Measurements from ENCODE around the gene RALGAPA2. TPM values are rescaled to one million over a fixed set of nuclear protein-coding genes. Genes with fewer than 3 reads are reported as not detected.

RALGAPA2 gene
- polyA plus RNA-seq, 2 of the 4 experiments (the other 2 are of a cell fraction): 4.0 to 4.7 TPM

- DNase-seq (ENCODE audit: low read depth in 1 of 2, low spot score in 1 of 2): no peak
- CTCF ChIA-PET: interaction anchor here (0.9 to 1.0 kb wide), 2 partner anchors 10 to 88 kb away, joined by 3 read pairs; no protein-coding TSS in a partner anchor
- no peak for FAIRE-seq
- TF ChIP-seq, protein P1, sequence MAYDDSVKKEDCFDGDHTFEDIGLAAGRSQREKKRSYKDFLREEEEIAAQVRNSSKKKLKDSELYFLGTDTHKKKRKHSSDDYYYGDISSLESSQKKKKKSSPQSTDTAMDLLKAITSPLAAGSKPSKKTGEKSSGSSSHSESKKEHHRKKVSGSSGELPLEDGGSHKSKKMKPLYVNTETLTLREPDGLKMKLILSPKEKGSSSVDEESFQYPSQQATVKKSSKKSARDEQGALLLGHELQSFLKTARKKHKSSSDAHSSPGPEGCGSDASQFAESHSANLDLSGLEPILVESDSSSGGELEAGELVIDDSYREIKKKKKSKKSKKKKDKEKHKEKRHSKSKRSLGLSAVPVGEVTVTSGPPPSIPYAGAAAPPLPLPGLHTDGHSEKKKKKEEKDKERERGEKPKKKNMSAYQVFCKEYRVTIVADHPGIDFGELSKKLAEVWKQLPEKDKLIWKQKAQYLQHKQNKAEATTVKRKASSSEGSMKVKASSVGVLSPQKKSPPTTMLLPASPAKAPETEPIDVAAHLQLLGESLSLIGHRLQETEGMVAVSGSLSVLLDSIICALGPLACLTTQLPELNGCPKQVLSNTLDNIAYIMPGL (CRISPR knock-in tag; IDR thresholded peaks at IDR 0.05; ENCODE audit: borderline replicate concordance): no peak
- TF ChIP-seq SREBF2 (IDR thresholded peaks at IDR 0.05) (no peak), GATA3 (IDR thresholded peaks at IDR 0.05; ENCODE audit: borderline replicate concordance) (no peak), RARB (CRISPR knock-in tag; IDR thresholded peaks at IDR 0.05) (no peak), TP53 (CRISPR knock-in tag; IDR thresholded peaks at IDR 0.05) (no peak), HOXA7 (CRISPR knock-in tag; IDR thresholded peaks at IDR 0.05) (no peak), CHD2 (IDR thresholded peaks at IDR 0.05; ENCODE audit: low read length, partially characterized antibody) (no peak), RAD21 (conservative IDR thresholded peaks at IDR 0.05 in 1 of 2, IDR thresholded peaks at IDR 0.05 in 1 of 2) (no peak), HOXB13 (CRISPR knock-in tag; IDR thresholded peaks at IDR 0.05; ENCODE audit: low read depth) (no peak), BHLHE40 (IDR thresholded peaks at IDR 0.05; ENCODE audit: low read depth, low read length) (no peak), KDM1A (IDR thresholded peaks at IDR 0.05; ENCODE audit: low read depth) (no peak), POLR2AphosphoS2 (conservative IDR thresholded peaks at IDR 0.05; ENCODE audit: low read length) (no peak)
- TF ChIP-seq, protein P2, sequence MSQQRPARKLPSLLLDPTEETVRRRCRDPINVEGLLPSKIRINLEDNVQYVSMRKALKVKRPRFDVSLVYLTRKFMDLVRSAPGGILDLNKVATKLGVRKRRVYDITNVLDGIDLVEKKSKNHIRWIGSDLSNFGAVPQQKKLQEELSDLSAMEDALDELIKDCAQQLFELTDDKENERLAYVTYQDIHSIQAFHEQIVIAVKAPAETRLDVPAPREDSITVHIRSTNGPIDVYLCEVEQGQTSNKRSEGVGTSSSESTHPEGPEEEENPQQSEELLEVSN (IDR thresholded peaks at IDR 0.05; ENCODE audit: borderline replicate concordance, low read depth): no peak
- TF ChIP-seq, protein P3, sequence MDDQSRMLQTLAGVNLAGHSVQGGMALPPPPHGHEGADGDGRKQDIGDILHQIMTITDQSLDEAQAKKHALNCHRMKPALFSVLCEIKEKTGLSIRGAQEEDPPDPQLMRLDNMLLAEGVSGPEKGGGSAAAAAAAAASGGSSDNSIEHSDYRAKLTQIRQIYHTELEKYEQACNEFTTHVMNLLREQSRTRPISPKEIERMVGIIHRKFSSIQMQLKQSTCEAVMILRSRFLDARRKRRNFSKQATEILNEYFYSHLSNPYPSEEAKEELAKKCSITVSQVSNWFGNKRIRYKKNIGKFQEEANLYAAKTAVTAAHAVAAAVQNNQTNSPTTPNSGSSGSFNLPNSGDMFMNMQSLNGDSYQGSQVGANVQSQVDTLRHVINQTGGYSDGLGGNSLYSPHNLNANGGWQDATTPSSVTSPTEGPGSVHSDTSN (IDR thresholded peaks at IDR 0.05): no peak
- TF ChIP-seq, protein P4, sequence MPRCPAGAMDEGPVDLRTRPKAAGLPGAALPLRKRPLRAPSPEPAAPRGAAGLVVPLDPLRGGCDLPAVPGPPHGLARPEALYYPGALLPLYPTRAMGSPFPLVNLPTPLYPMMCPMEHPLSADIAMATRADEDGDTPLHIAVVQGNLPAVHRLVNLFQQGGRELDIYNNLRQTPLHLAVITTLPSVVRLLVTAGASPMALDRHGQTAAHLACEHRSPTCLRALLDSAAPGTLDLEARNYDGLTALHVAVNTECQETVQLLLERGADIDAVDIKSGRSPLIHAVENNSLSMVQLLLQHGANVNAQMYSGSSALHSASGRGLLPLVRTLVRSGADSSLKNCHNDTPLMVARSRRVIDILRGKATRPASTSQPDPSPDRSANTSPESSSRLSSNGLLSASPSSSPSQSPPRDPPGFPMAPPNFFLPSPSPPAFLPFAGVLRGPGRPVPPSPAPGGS (IDR thresholded peaks at IDR 0.05): no peak
- TF ChIP-seq, protein P5, sequence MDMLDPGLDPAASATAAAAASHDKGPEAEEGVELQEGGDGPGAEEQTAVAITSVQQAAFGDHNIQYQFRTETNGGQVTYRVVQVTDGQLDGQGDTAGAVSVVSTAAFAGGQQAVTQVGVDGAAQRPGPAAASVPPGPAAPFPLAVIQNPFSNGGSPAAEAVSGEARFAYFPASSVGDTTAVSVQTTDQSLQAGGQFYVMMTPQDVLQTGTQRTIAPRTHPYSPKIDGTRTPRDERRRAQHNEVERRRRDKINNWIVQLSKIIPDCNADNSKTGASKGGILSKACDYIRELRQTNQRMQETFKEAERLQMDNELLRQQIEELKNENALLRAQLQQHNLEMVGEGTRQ (IDR thresholded peaks at IDR 0.05): no peak
- no peak overlapping the region for H3K4me3 ChIP-seq
- H3K27ac ChIP-seq: no peak overlapping the region
- H3K4me2 ChIP-seq: no peak overlapping the region
- no peak for ATAC-seq
- 9% methylated on average over 2 of the region's 2 CpGs for WGBS (ENCODE audit: missing lambda C conversion rate)
- POLR2A ChIA-PET: no interaction called here
- no peaks in the 10 kb centered on the region for H3K9me3 ChIP-seq
- no peaks in the 10 kb centered on the region for H3K4me1 ChIP-seq
These were observed 24.7 kb upstream of the RALGAPA2 start for GRCh38 chr20:20737158-20737557.

GRCh38 chr20:20736303-20736702 is 23.9 kb upstream of the RALGAPA2 start:
- H3K4me2 ChIP-seq: no peak overlapping the region
- no peak for FAIRE-seq
- no peak for ATAC-seq
- 0 out of 3 replicates have a peak, but pooled peaks cover 3% of the 10 kb centered on the region for H3K4me1 ChIP-seq
- no peak overlapping the region for H3K27ac ChIP-seq
- WGBS (ENCODE audit: missing lambda C conversion rate): 55% methylated on average over 6 of the region's 6 CpGs
- POLR2A ChIA-PET: no interaction called here
- DNase-seq (ENCODE audit: low read depth in 1 of 2, low spot score in 1 of 2): no peak
- no peaks in the 10 kb centered on the region for H3K9me3 ChIP-seq
- CTCF ChIA-PET: interaction anchor here (0.9 kb wide), 1 partner anchor 9 kb away, joined by 3 read pairs; no protein-coding TSS in a partner anchor
- H3K4me3 ChIP-seq: no peak overlapping the region
- TF ChIP-seq RARB (CRISPR knock-in tag; IDR thresholded peaks at IDR 0.05) (no peak), MAFK (IDR thresholded peaks at IDR 0.05; ENCODE audit: partially characterized antibody) (peak; percentile 85), JUN (IDR thresholded peaks at IDR 0.05) (no peak)
- TF ChIP-seq, protein P5 (IDR thresholded peaks at IDR 0.05): no peak
